HG03108 (cell line): Measurements from ENCODE around the gene HARS1.
"Not testable (repeated sequence)": the region's sequence is repeated elsewhere in the genome, so short reads cannot be mapped to it uniquely, and the experiment has no call there.

ENCODE experiments used
- ATAC-seq: cut with Tn5 transposase; IDR thresholded peaks from one replicate; pipeline ENCODE4 v1.9.1; 2021; ENCODE audit warnings: moderate library complexity; ENCODE audit not compliant: unreplicated experiment

The HARS1 gene

GRCh38 chr5:140690941-140691924 is at the start of gene HARS1, which contains the start of gene HARS2:
Gene HARS1, minus strand, starts transcription at chr5:140691370. Its CDS starts 66 bp downstream, at chr5:140691304.
Gene HARS2, plus strand, starts transcription at chr5:140691455. Its CDS starts 194 bp downstream, at chr5:140691649.
- ATAC-seq = peak; percentile 97

- no peak for ATAC-seq
These were observed 46.3 kb upstream of the HARS1 start for GRCh38 chr5:140737486-140737885.

GRCh38 chr5:140734354-140734753 is 43.2 kb upstream of the HARS1 start:
- no peak for ATAC-seq

- ATAC-seq = no peak
These were observed 41.9 kb upstream of the HARS1 start for GRCh38 chr5:140733098-140733497.

GRCh38 chr5:140725799-140726471 is 34.8 kb upstream of the HARS1 start:
- peak; percentile 91 for ATAC-seq

GRCh38 chr5:140721395-140721794 is 30.2 kb upstream of the HARS1 start:
- not testable (repeated sequence) for ATAC-seq

GRCh38 chr5:140720738-140721137 is 29.6 kb upstream of the HARS1 start:
- ATAC-seq = not testable (repeated sequence)

- no peak for ATAC-seq
These were observed 27.1 kb upstream of the HARS1 start for GRCh38 chr5:140718266-140718592.

GRCh38 chr5:140716238-140716637 is 25.1 kb upstream of the HARS1 start:
- ATAC-seq = not testable (repeated sequence)

- ATAC-seq = no peak
These were observed 22.5 kb upstream of the HARS1 start for GRCh38 chr5:140713562-140714094.

- no peak for ATAC-seq
These were observed 20.6 kb upstream of the HARS1 start for GRCh38 chr5:140711794-140712193.

- ATAC-seq = peak; percentile 89
These were observed 19.9 kb upstream of the HARS1 start for GRCh38 chr5:140710899-140711552.

GRCh38 chr5:140708787-140709186 is 17.6 kb upstream of the HARS1 start:
- ATAC-seq = not testable (repeated sequence)

- ATAC-seq = no peak
These were observed 16.6 kb upstream of the HARS1 start for GRCh38 chr5:140707812-140708211.

GRCh38 chr5:140700177-140701144 is 9.3 kb upstream of the HARS1 start, which contains the start of gene ZMAT2:
Gene ZMAT2, plus strand, starts transcription at chr5:140700447. Its CDS starts 14 bp downstream, at chr5:140700461.
- ATAC-seq = peak; percentile 94

GRCh38 chr5:140696891-140697492 is 5.8 kb upstream of the HARS1 start:
- ATAC-seq = no peak

- ATAC-seq = no peak
These were observed 3.1 kb upstream of the HARS1 start for GRCh38 chr5:140694276-140694675.

GRCh38 chr5:140690376-140690932 is 716 bp downstream of the HARS1 start:
- ATAC-seq = no peak

- ATAC-seq = no peak
These were observed 12.2 kb downstream of the HARS1 start for GRCh38 chr5:140678993-140679392.
